Fibroblast of lung (primary cell): ENCODE measurements around the gene ZFC3H1. TPM values are rescaled to one million over a fixed set of nuclear protein-coding genes. Genes with fewer than 3 reads are reported as not detected.

ENCODE experiments used
- DNase-seq, 2 donors: peaks; one replicate each; pipeline versions ENCODE4 v3.0.0 to v3.0.0-alpha.2; 2010; ENCODE audit warnings: low read depth in 2 of 2
- H2AFZ ChIP-seq: 2 replicates; pipeline ENCODE4 v1.5.1; 2012; ENCODE audit warnings: low read length, control low read depth, inconsistent platforms
- H3K27ac ChIP-seq: 2 replicates; pipeline ENCODE4 v1.5.1; 2011; ENCODE audit warnings: low read length, control low read depth; ENCODE audit not compliant: insufficient read depth
- H3K27me3 ChIP-seq: 2 replicates; pipeline ENCODE4 v1.5.1; 2011; ENCODE audit warnings: mild to moderate bottlenecking, low read length; ENCODE audit not compliant: control insufficient read depth, insufficient read depth
- H3K36me3 ChIP-seq: 2 replicates; pipeline ENCODE4 v1.5.1; 2011; ENCODE audit warnings: low read length; ENCODE audit not compliant: control insufficient read depth, insufficient read depth
- H3K4me1 ChIP-seq: 2 replicates; pipeline ENCODE4 v1.5.1; 2011; ENCODE audit warnings: low read length; ENCODE audit not compliant: control insufficient read depth, insufficient read depth; ENCODE audit errors: extremely low read depth
- H3K4me2 ChIP-seq: 2 replicates; pipeline ENCODE4 v1.5.1; 2011; ENCODE audit warnings: low read length, control low read depth; ENCODE audit not compliant: insufficient read depth; ENCODE audit errors: extremely low read depth
- H3K4me3 ChIP-seq, 4 experiments: fragments of 200-600 bp in 1 of 4; sonication (generic) in 1 of 4; replicated peaks in 1 of 4; 2 replicates each; pipeline ENCODE4 v1.5.1; 2011 to 2016; ENCODE audit warnings: low read length in 4 of 4, low read depth in 3 of 4, mild to moderate bottlenecking in 3 of 4, control low read depth in 2 of 4, inconsistent platforms in 1 of 4, mixed read lengths in 1 of 4; ENCODE audit not compliant: insufficient read depth in 1 of 4; ENCODE audit errors: control extremely low read depth in 1 of 4
- H3K79me2 ChIP-seq: 2 replicates; pipeline ENCODE4 v1.5.1; 2012; ENCODE audit warnings: mild to moderate bottlenecking, low read length, inconsistent platforms; ENCODE audit not compliant: control insufficient read depth, insufficient read depth
- H3K9ac ChIP-seq: 2 replicates; pipeline ENCODE4 v1.5.1; 2011; ENCODE audit warnings: mild to moderate bottlenecking, low read length, control low read depth; ENCODE audit not compliant: insufficient read depth
- H3K9me3 ChIP-seq: 2 replicates; pipeline ENCODE4 v1.5.1; 2012; ENCODE audit warnings: low read depth, low read length; ENCODE audit not compliant: control insufficient read depth, insufficient read depth
- H4K20me1 ChIP-seq: 2 replicates; pipeline ENCODE4 v1.5.1; 2011; ENCODE audit warnings: low read length; ENCODE audit not compliant: control insufficient read depth, insufficient read depth; ENCODE audit errors: extremely low read depth
- EZH2 ChIP-seq: IDR thresholded peaks from 2 replicates; pipeline ENCODE4 v1.5.1; 2012; ENCODE audit warnings: low read length, control low read depth, mild to moderate bottlenecking; ENCODE audit errors: missing control alignments
- polyA plus RNA-seq, 2 donors: library from polyadenylated mRNA; depleted of rRNA in 1 of 2; stranded (reverse) in 1 of 2; unstranded in 1 of 2; fragments of >200 nt; gene quantifications; 2 replicates each; pipeline ENCODE4 v1.2.1, GENCODE V29; 2011 to 2012; ENCODE audit warnings: missing spikeins in 1 of 2
- total RNA-seq: library from RNA; depleted of rRNA; stranded (reverse); fragments of >200 nt; gene quantifications from 2 replicates; pipeline ENCODE4 v1.2.1, GENCODE V29; 2014
- TF ChIP-seq, protein P1 (sequence below), 2 donors: IDR thresholded peaks in 1 of 2; conservative IDR thresholded peaks in 1 of 2; 1 replicate in 1 of 2; 2 replicates in 1 of 2; pipeline ENCODE4 v1.5.1; 2011 to 2012; ENCODE audit warnings: low read length in 2 of 2, control low read depth in 1 of 2, inconsistent platforms in 1 of 2, low read depth in 1 of 2, mild to moderate bottlenecking in 1 of 2

Gene ZFC3H1
- total and polyA plus RNA-seq, 2 donors (not counting 1 experiment from before 2014, with no cell fraction given) = 30.7 to 33.1 TPM

DNA sequence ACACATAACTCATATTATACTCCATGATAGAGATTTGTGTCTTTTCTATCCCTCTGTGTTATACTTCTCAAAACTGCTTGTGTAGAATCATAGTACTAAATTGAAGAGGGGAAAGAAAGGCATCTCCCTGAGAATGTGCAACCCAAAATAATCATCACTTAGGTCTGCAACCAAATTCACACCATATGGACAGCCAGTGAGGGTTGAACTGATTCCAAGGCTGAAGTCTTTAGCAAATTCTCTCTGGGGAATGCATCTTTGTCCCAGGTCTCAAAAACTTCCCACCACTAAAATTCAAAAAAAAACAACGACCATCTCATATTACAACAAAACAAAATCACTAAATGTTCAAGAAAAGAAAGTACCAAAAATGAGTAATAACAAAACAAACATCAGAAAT lies 11.0 kb downstream of the ZFC3H1 start:
- no peaks in the 10 kb centered on the region for H4K20me1 ChIP-seq
- H3K9ac ChIP-seq = no peak overlapping the region
- no peaks in the 10 kb centered on the region for H3K4me1 ChIP-seq
- no peak overlapping the region for H3K4me2 ChIP-seq
- H3K79me2 ChIP-seq = peaks cover 85% of the 10 kb centered on the region
- no peak overlapping the region for H3K27ac ChIP-seq
- no peaks in the 10 kb centered on the region for H3K9me3 ChIP-seq
- peaks cover 4% of the 10 kb centered on the region for H3K36me3 ChIP-seq
- DNase-seq = no peak
- TF ChIP-seq, protein P1, sequence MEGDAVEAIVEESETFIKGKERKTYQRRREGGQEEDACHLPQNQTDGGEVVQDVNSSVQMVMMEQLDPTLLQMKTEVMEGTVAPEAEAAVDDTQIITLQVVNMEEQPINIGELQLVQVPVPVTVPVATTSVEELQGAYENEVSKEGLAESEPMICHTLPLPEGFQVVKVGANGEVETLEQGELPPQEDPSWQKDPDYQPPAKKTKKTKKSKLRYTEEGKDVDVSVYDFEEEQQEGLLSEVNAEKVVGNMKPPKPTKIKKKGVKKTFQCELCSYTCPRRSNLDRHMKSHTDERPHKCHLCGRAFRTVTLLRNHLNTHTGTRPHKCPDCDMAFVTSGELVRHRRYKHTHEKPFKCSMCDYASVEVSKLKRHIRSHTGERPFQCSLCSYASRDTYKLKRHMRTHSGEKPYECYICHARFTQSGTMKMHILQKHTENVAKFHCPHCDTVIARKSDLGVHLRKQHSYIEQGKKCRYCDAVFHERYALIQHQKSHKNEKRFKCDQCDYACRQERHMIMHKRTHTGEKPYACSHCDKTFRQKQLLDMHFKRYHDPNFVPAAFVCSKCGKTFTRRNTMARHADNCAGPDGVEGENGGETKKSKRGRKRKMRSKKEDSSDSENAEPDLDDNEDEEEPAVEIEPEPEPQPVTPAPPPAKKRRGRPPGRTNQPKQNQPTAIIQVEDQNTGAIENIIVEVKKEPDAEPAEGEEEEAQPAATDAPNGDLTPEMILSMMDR (conservative IDR thresholded peaks at IDR 0.05 in 1 of 2, IDR thresholded peaks at IDR 0.05 in 1 of 2; ENCODE audit: low read depth in 1 of 2, low read length in 2 of 2) = no peak
- TF ChIP-seq EZH2 = no peak
- no peaks in the 10 kb centered on the region for H3K27me3 ChIP-seq
- no peak overlapping the region for H2AFZ ChIP-seq
- no peak overlapping the region for H3K4me3 ChIP-seq

DNA sequence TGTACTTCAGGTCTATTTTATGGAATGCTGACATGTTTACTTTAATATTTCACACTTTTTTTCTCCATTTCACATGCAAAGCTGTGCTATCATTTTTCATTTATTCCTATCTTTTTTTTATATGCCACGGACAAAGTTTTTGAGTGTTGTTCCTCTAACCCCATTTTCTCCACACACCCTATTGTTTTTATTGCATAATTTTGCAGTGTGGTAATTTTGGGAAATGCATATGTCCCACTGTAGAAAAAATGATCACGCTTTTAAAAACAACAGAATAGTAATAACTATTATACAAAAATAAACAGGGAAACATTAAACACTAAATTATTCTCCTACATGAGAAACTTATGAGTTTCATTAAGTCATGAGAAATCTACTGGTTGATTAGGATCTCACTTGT lies 14.2 kb downstream of the ZFC3H1 start:
- no peak overlapping the region for H3K4me2 ChIP-seq
- no peaks in the 10 kb centered on the region for H3K9me3 ChIP-seq
- H3K79me2 ChIP-seq = peaks cover 61% of the 10 kb centered on the region
- no peaks in the 10 kb centered on the region for H4K20me1 ChIP-seq
- no peaks in the 10 kb centered on the region for H3K4me1 ChIP-seq
- TF ChIP-seq, protein P1 (conservative IDR thresholded peaks at IDR 0.05 in 1 of 2, IDR thresholded peaks at IDR 0.05 in 1 of 2; ENCODE audit: low read depth in 1 of 2, low read length in 2 of 2) = no peak
- no peak for TF ChIP-seq EZH2
- H2AFZ ChIP-seq = no peak overlapping the region
- H3K9ac ChIP-seq = no peak overlapping the region
- H3K27me3 ChIP-seq = no peaks in the 10 kb centered on the region
- peaks cover 7% of the 10 kb centered on the region for H3K36me3 ChIP-seq
- H3K4me3 ChIP-seq = no peak overlapping the region
- no peak overlapping the region for H3K27ac ChIP-seq
- no peak for DNase-seq

DNA sequence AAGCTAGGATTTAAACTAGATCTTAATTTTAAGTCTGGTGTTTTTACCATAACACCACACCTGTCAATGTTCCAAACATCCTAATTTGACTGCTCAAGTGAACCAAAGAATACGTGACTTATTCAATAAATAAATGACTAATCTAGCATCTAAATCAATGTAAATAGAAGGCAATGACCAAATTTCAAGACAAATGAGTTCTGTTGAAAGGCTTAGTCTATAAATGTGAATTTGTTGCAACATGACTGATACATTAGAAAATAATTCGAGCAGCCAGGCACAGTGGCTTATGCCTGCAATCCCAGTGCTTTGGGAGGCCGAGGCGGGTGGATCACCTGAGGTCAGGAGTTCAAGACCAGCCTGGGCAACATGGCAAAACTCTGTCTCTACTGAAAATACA lies 15.1 kb downstream of the ZFC3H1 start:
- Histone ChIP-seq H3K27ac (no peak overlapping the region), H4K20me1 (no peaks in the 10 kb centered on the region), H3K9ac (no peak overlapping the region), H3K79me2 (peaks cover 53% of the 10 kb centered on the region), H3K9me3 (no peaks in the 10 kb centered on the region), H3K4me2 (no peak overlapping the region), H2AFZ (no peak overlapping the region), H3K4me3 (no peak overlapping the region), H3K36me3 (peaks cover 8% of the 10 kb centered on the region), H3K27me3 (no peaks in the 10 kb centered on the region), H3K4me1 (no peaks in the 10 kb centered on the region)
- TF ChIP-seq, protein P1 (conservative IDR thresholded peaks at IDR 0.05 in 1 of 2, IDR thresholded peaks at IDR 0.05 in 1 of 2; ENCODE audit: low read depth in 1 of 2, low read length in 2 of 2) = no peak
- no peak for TF ChIP-seq EZH2
- no peak for DNase-seq
